ENCODE results near the gene PET100.

The PET100 gene, protein sequence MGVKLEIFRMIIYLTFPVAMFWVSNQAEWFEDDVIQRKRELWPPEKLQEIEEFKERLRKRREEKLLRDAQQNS

GRCh38 chr19:7629347-7630054, at the start of gene PET100, which contains the start of gene XAB2:
PET100 (plus strand) TSS chr19:7629793; CDS start chr19:7629834, 41 bp downstream.
XAB2 (minus strand) TSS chr19:7629545; CDS start chr19:7629527, 18 bp downstream.
- peak; percentile 86 for DNase-seq (ENCODE audit: low read depth)

GRCh38 chr19:7582446-7582845, 47.1 kb upstream of the PET100 start:
- no peak for DNase-seq (ENCODE audit: low read depth)

DNA sequence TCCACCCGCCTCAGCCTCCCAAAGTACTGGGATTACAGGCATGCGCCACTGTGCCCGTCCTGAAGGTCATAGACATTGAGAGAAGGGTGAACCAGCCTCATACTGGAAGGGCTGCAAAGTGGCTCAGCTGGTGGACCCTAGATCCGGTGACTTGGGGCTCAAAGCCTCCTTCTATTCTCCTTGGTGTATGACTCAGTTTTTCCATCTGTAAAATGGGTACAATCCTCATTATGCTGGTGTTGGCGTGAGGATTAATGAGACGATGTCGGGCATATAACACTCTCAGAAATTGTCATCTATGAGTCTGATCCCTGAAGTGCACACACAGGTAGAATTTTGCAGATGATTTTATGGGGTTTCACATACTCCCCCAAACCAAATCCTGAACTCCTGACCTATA, 39.8 kb upstream of the PET100 start:
- no peak for DNase-seq (ENCODE audit: low read depth)

GRCh38 chr19:7590256-7590655, 39.3 kb upstream of the PET100 start:
- DNase-seq (ENCODE audit: low read depth), result no peak

DNA sequence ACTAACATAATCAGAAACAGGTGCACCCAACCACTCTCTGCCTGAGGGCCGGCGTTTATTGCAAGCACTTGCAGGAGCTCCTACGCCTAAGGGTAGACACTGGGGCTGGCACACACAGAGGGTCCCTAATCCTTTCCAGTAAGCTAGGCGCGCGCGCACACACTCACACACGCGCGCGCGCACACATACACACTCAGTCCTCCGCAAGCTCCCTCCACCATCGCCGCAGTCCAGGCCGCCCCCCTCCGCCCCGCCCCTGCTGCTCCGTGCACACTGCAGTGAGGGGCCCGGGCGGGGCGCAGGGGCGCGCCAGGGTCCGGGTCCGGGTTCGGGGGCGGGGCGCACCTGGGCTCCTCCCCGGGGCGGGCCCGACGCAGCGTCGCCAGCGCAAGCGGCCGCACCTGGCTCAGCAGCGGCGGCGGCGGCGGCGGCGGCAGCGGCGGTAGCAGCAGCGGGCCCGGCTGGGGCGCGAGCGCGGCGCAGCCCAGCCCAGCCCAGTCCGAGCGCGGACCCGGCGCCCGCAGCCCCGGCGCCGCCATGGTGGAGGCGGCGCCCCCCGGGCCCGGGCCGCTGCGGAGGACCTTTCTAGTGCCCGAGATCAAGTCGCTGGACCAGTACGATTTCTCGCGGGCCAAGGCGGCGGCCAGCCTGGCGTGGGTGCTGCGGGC, 34.0 kb upstream of the PET100 start, which contains the start of gene CAMSAP3:
Gene CAMSAP3, plus strand, starts transcription at position 398 of the 668 bp plus-strand sequence. Its CDS starts 140 bp downstream, at position 538.
- peak; percentile 16 for DNase-seq (ENCODE audit: low read depth)

DNA sequence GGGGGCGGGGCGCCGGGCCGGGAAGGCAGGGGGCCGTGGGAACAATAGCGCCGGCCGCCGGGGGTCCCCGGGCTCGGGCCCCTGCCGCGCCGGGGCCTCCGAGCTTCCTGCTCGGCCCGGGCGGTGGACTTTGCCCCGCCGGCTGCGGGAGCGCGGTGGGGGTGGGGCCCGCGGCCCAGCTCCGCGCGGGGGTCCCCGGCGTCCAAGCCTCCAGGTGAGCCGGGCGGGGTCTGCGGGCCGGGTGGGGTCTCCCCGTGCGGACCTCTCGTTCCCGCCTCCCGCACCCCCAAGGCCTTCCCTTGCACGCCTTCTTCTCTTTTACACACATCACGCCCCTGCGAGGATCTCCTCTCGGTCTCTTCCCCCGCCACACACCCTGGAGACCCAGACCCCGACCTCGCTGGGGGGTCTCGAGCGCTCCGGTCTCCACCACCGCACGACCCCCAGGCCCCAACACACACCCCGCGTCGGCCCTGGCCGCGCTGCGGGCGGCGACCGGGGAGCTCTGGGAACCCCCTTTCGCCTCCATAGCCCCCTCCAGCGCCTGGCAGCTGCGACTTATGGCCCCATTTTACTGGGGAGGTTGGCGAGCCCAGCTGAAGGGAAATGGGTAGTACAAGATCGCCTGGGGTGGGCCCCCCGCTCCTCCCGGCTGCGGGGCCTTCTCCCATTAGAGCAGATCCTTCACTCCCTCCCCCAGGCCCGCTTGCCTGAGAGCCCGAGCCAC, 33.2 kb upstream of the PET100 start:
- no peak for DNase-seq (ENCODE audit: low read depth)

DNA sequence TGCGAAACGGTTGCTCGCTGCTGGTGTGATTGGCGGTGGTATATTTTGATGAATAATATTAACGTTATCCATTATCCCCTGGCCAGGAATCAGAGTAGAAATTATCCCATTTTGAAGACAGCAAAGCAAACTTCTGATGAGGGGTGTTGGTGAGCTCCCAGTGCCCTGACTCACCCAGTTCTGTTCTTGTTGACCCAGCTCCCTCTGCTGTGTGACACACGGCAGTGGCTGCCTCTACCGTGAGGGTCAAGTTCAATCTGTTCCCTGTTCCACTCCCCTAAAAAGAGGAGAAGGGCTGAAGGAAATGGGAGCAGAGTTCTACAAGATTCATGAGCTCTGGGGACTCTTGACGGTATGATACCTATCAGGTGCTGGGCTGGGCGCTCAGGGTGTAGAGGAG, 31.9 kb upstream of the PET100 start:
- no peak for DNase-seq (ENCODE audit: low read depth)

DNA sequence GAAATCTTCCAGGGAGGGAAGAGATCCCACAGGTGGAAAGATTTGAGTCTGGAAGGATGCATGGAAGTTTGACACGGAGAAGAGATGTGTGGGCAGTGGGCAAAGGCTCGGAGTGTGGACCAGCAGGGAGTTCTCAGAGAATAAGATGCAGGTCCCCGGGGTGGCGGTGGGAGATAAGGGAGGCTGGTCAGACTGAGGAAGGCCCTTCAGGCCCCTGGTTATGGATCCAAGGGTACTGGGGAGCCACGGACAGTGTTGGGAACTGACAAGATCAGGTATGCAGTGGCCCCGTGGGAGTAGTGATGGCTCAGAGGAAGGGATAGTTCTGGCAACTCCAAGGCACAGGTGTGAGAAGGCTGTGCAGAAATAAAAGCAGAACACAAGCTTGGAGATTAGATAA, 31.4 kb upstream of the PET100 start:
- no peak for DNase-seq (ENCODE audit: low read depth)

GRCh38 chr19:7600721-7601120, 28.9 kb upstream of the PET100 start:
- DNase-seq (ENCODE audit: low read depth), result no peak

DNA sequence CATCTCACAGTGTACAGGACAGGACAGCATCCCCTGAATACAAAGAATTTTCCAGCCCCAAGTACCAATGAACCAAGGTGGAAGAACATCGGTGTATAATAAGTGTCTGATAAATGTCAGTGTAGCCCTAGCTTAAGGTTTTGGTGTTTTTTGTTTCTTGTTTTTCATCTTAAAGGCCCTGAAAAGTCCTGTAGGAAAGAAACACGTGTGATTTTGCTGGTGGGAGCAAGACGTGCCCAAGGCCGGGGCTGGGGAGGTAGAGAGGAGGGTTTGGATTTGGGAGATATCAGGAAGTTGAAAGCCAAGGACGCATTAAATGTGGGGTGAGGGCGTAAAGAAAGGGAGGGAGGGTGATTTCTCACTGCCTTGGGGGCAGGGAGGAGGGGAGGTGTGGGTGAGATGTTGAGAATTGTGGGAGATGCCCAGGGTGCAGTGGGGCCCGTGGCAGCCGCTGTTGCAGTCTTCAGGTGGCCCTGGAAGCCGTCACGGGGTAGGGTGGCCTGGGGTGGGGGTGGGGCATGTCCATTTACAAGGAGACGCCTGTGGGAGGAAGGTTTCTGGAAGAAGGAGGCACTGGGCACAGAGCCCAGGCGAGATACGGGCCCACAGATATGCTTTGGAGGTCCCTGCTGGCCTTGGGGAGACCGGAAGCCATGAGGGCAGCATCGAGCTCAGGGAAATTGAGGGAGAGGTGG, 27.2 kb upstream of the PET100 start:
- DNase-seq (ENCODE audit: low read depth), result no peak

DNA sequence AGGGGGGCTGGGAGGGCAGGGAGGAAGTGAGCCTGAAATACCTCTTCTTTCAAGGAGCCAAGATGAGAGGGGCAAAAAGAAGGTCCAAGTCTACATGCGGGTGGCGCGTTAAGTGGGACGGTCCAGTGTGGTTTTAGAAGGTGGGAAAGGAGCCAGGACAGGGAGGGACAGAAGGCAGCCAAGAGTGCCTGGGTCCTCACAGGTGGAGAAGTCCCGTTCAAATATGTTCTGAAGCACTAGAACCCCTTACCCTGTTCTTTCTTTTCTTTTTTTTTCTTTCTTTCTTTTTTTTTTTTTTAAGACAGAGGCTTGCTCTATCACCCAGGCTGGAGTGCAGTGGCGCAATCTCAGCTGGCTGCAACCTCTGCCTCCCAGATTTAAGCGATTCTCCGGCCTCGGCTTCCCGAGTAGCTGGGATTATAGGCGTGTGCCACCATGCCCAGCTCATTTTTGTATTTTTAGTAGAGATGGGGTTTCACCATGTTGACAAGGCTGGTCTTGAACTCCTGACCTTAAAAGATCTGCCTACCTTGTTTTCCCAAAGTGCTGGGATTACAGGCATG, 26.6 kb upstream of the PET100 start:
- no peak for DNase-seq (ENCODE audit: low read depth)

GRCh38 chr19:7603919-7604318, 25.7 kb upstream of the PET100 start:
- no peak for DNase-seq (ENCODE audit: low read depth)

- no peak for DNase-seq (ENCODE audit: low read depth)
Observed at GRCh38 chr19:7605490-7606222, 23.9 kb upstream of the PET100 start.

DNA sequence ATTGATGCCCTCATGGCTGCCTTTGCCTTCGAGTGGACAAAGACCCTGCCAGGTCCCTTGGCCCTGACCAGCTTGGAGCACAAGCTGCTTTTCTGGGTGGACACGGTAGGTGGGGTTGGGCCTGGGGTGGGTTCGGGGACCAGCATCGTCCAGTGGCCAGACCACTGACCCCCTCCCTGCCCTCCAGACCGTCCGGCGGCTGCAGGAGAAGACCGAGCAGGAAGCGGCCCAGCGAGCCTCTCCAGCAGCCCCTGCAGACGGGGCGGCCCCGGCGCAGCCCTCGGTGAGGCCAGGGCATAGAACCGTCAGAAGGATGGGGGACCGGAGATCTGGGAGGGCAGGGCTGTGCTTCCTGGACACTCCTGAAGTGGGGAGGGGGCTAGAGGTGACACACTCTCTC, 23.3 kb upstream of the PET100 start:
- no peak for DNase-seq (ENCODE audit: low read depth)

DNA sequence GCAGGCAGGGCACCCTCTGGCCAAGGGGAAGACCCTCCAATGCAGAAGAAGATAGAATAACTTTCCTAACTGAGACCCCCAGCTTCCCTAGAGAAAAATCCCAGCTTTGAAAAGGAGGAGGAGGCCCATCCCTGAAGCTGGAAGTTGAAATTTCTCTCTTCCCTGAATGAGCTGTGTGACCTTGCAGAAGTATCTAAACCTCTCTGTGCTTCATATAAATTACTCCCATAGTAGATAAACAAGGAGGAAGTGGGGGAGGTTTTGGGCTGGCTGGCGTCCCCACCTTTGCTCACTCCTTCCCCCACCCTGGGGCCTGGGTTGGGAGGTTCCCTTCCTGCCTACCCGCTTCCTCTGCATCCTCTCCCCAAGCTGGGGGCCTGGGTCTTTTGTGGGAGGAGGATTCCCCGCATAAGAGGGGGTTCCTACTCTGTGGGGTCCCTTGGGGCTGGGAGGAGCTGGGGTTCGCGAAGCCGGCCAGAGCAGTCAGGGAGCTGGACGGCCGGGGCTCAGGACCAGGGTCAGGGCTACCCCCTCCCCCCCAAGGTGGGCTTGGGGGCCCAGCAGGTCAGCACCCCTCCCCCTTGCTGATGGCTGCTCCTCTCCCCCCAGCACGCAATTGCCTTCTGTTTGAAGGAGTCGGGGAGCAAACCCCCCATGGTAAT, 22.2 kb upstream of the PET100 start:
- no peak for DNase-seq (ENCODE audit: low read depth)

GRCh38 chr19:7607874-7608560, 21.6 kb upstream of the PET100 start:
- DNase-seq (ENCODE audit: low read depth), result no peak

GRCh38 chr19:7610491-7611240, 18.9 kb upstream of the PET100 start:
- no peak for DNase-seq (ENCODE audit: low read depth)

DNA sequence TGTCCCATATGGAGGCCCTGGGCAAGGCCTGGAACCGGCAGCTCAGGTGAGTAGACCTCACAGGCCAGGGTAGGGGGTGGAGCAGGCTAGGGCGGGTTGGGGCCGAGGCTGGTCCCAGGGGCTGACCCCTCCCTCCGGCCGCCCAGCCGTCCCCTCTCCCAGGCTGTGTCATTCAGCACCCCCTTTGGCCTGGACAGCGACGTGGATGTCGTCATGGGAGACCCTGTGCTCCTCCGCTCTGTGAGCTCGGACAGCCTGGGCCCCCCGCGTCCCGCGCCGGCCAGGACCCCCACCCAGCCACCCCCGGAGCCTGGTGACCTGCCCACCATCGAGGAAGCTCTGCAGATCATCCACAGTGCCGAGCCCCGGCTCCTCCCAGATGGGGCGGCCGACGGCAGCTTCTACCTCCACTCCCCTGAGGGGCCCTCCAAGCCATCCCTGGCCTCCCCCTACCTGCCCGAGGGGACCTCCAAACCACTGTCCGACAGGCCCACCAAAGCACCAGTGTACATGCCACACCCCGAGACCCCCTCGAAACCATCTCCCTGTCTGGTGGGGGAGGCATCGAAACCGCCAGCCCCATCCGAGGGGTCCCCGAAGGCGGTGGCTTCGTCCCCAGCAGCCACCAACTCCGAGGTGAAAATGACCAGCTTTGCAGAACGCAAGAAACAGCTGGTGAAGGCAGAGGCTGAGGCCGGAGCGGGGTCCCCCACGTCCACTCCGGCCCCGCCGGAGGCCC, 17.9 kb upstream of the PET100 start:
- no peak for DNase-seq (ENCODE audit: low read depth)

Measured in activated T-cell treated with anti-CD3 and anti-CD28 coated beads for 1 hour (primary cell).